ENCODE results near the gene SPATC1L. TPM values are rescaled to one million over a fixed set of nuclear protein-coding genes. Genes with fewer than 3 reads are reported as not detected.

Gene SPATC1L
- total and polyA plus RNA-seq, 2 of the 8 experiments (the other 6 are each of a cell fraction or from before 2014, with no cell fraction given): 24.9 to 50.0 TPM

DNA sequence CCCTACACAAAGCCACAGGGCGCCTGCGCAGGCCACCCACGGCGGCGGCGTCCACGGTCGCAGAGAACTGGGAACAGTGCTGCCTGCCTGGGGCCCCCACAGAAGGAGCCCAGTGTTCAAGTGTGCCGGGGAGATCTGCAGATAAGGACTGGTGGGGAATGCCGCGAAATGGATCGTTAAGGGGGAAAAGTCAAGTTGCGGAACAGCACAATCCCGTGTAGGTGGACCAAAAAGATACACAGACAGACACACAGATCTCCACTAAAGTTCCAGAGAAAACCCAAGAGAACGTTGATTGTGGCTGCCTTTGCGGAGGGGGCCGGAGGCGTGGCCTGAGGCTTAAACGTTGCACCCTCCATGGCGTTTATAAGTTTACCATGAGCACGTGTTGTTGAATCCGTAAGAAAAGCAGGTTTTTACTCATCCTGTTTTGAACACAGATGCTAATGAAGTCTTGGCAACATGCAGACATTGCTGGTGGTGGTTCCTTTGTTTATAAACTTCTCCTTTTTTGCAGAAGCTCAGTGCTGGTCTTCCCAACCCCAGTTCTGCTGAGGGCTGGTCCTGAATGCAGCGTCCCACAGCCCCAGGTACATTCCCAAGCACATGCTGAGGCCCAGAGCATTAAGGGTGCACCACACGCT is 4.1 kb downstream of the SPATC1L start:
- no peak overlapping the region; the same call in 1 of the 2 replicates for H2BK12ac ChIP-seq (ENCODE audit: low read depth, low read length)
- WGBS, 2 experiments (ENCODE audit: extremely low coverage in 1 of 2, insufficient coverage in 1 of 2, insufficient read length in 1 of 2, insufficient replicate concordance in 2 of 2, low coverage in 1 of 2, low lambda C conversion rate in 2 of 2, missing lambda C conversion rate in 1 of 2): 89% methylated on average over 24 of the region's 24 CpGs; no CpG with 5 or more reads in 1 of the 2 experiments
- H3K56ac ChIP-seq (replicated peaks; ENCODE audit: insufficient read length, low read depth, low read length): no peak overlapping the region
- no peak overlapping the region for H3K4ac ChIP-seq (replicated peaks; ENCODE audit: insufficient read length, low read depth, low read length)
- no peak overlapping the region for H4K8ac ChIP-seq (ENCODE audit: extremely low read depth, insufficient read depth, low read length)
- H4K91ac ChIP-seq (replicated peaks; ENCODE audit: insufficient read length, low read length): no peak overlapping the region
- no peak overlapping the region for H3K14ac ChIP-seq (ENCODE audit: insufficient read length)
- no peak overlapping the region; the same call in 1 of the 2 replicates for H2AK5ac ChIP-seq (ENCODE audit: low read depth, low read length)
- 0 out of 4 replicates have a peak overlapping the region, but pooled peaks of 1 of the 2 experiments have one; percentile 14 for H3K4me2 ChIP-seq (ENCODE audit: insufficient read depth in 1 of 2, low read depth in 2 of 2, low read length in 2 of 2)
- H3K23me2 ChIP-seq (ENCODE audit: low read depth, low read length): peaks cover 8% of the 10 kb centered on the region
- ChIA-PET POLR2A (ENCODE audit: partially characterized antibody) (interaction anchor here (0.6 to 1.5 kb wide), 2 partner anchors 10 to 117 kb away, joined by 3 read pairs; no protein-coding TSS in a partner anchor), CTCF (ENCODE audit: partially characterized antibody) (interaction anchor here (2.5 kb wide), 1 partner anchor 27 kb away, joined by 8 read pairs; no protein-coding TSS in a partner anchor)
- H2BK5ac ChIP-seq (ENCODE audit: low read depth, low read length): 0 out of 2 replicates have a peak overlapping the region, but pooled peaks have one; percentile 52
- FAIRE-seq: no peak
- H3K23ac ChIP-seq (ENCODE audit: insufficient read length): no peak overlapping the region
- no peak overlapping the region for H4K5ac ChIP-seq (ENCODE audit: insufficient read length, low read depth, low read length)
- H3K9me3 ChIP-seq (ENCODE audit: insufficient read depth in 2 of 2, low read depth in 1 of 2, low read length in 1 of 2): no peaks in the 10 kb centered on the region
- H3K27ac ChIP-seq (ENCODE audit: low read depth, low read length): peak overlapping the region; percentile 50; the same call in 1 of the 2 replicates
- H3K4me1 ChIP-seq (replicated peaks in 1 of 4; ENCODE audit: control insufficient read depth in 3 of 4, insufficient read depth in 4 of 4, low read length in 3 of 4): peaks cover 0 to 20% (median 9%) of the 10 kb centered on the region in 4 experiments; a peak in 5 of 7 replicates
- H2BK20ac ChIP-seq (ENCODE audit: low read length): no peak overlapping the region
- no peak overlapping the region for H2BK120ac ChIP-seq (replicated peaks; ENCODE audit: low read depth, low read length)
- peaks cover 0 to 24% of the 10 kb centered on the region in 2 experiments; a peak in 2 of 4 replicates for H3K79me2 ChIP-seq (ENCODE audit: control insufficient read depth in 1 of 2, insufficient read depth in 2 of 2, low read length in 2 of 2)
- H3K9ac ChIP-seq (replicated peaks in 1 of 4; ENCODE audit: extremely low read depth in 1 of 4, low read depth in 3 of 4, low read length in 3 of 4): no peak overlapping the region; a peak in 1 of 7 replicates
- H4K20me1 ChIP-seq (replicated peaks in 1 of 2; ENCODE audit: control insufficient read depth in 1 of 2, insufficient read depth in 2 of 2, low read length in 2 of 2): peaks cover 0 to 11% of the 10 kb centered on the region in 2 experiments
- no peak overlapping the region for H2AFZ ChIP-seq (ENCODE audit: low read length)
- H3K36me3 ChIP-seq (ENCODE audit: control insufficient read depth in 2 of 4, insufficient read depth in 4 of 4, low read length in 3 of 4): peaks cover 0 to 2% (median 0%) of the 10 kb centered on the region in 4 experiments; a peak in 1 of 8 replicates
- peaks cover 5% of the 10 kb centered on the region; the same call in 1 of the 2 replicates for H3K79me1 ChIP-seq (ENCODE audit: low read depth, low read length)
- no peak for DNase-seq (ENCODE audit: low read depth in 1 of 2, low spot score in 2 of 2)
- H2BK15ac ChIP-seq (ENCODE audit: low read length): no peak overlapping the region
- H3K4me3 ChIP-seq (ENCODE audit: extremely low read depth in 1 of 4, insufficient read depth in 2 of 4, low read depth in 3 of 4, low read length in 4 of 4): no peak overlapping the region
- no peak overlapping the region for H3K18ac ChIP-seq (ENCODE audit: extremely low read depth, low read length)
- no peaks in the 10 kb centered on the region for H3K27me3 ChIP-seq (replicated peaks in 1 of 4; ENCODE audit: control insufficient read depth in 3 of 4, extremely low read depth in 1 of 4, insufficient read depth in 3 of 4, low read length in 3 of 4)
- TF ChIP-seq SIN3A (conservative IDR thresholded peaks at IDR 0.05 in 1 of 2, IDR thresholded peaks at IDR 0.05 in 1 of 2; ENCODE audit: low read depth in 1 of 2, low read length in 2 of 2) (no peak), CHD1 (IDR thresholded peaks at IDR 0.05; ENCODE audit: low read depth, low read length) (no peak), SP4 (IDR thresholded peaks at IDR 0.05; ENCODE audit: low read length) (no peak), POLR2AphosphoS5 (IDR thresholded peaks at IDR 0.05; ENCODE audit: low read depth, low read length) (no peak), GABPA (IDR thresholded peaks at IDR 0.05; ENCODE audit: borderline replicate concordance, insufficient read depth, low read length) (no peak), TCF12 (IDR thresholded peaks at IDR 0.05; ENCODE audit: low read depth, low read length) (no peak), TAF1 (IDR thresholded peaks at IDR 0.05; ENCODE audit: low read depth, low read length) (no peak), SUZ12 (IDR thresholded peaks at IDR 0.05; ENCODE audit: low read length) (no peak), RBBP5 (IDR thresholded peaks at IDR 0.05; ENCODE audit: borderline replicate concordance, low read depth, low read length) (no peak), USF2 (IDR thresholded peaks at IDR 0.05; ENCODE audit: low read length) (no peak), BCL11A (IDR thresholded peaks at IDR 0.05; ENCODE audit: low read depth in 2 of 2, low read length in 2 of 2) (no peak)
